Measurements from ENCODE around the gene NAA38.

The NAA38 gene

DNA sequence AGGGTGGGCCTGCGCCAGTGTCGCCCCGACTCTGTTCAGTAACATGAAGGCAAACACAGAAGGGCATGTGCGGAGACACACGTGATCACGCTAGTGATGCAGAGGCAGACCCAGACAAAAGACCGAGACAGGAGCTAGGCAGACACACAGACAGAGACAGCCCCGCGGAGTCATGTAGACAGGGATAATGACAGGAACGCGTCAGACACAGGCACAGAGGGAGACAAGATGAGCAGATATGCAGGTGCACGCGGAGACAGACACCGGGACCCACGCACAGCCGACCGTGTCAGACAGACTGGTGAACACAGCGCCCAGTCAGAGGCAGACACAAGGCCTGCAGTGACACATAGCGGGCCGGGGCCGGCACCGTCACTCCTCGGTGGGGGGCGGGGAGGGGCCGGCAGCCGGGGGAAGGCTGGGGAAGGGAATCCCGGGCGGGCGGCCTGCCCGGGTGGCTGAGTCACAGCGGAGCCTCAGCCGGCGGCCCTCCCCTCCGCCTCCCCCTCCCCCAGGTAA is 15.9 kb downstream of the NAA38 start (continued):
- TF ChIP-seq, protein P1, sequence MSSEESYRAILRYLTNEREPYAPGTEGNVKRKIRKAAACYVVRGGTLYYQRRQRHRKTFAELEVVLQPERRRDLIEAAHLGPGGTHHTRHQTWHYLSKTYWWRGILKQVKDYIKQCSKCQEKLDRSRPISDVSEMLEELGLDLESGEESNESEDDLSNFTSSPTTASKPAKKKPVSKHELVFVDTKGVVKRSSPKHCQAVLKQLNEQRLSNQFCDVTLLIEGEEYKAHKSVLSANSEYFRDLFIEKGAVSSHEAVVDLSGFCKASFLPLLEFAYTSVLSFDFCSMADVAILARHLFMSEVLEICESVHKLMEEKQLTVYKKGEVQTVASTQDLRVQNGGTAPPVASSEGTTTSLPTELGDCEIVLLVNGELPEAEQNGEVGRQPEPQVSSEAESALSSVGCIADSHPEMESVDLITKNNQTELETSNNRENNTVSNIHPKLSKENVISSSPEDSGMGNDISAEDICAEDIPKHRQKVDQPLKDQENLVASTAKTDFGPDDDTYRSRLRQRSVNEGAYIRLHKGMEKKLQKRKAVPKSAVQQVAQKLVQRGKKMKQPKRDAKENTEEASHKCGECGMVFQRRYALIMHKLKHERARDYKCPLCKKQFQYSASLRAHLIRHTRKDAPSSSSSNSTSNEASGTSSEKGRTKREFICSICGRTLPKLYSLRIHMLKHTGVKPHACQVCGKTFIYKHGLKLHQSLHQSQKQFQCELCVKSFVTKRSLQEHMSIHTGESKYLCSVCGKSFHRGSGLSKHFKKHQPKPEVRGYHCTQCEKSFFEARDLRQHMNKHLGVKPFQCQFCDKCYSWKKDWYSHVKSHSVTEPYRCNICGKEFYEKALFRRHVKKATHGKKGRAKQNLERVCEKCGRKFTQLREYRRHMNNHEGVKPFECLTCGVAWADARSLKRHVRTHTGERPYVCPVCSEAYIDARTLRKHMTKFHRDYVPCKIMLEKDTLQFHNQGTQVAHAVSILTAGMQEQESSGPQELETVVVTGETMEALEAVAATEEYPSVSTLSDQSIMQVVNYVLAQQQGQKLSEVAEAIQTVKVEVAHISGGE (tag by site-specific recombination; conservative IDR thresholded peaks at IDR 0.05; ENCODE audit: low read depth): peak; percentile 67
- TF ChIP-seq OVOL3 (tag by site-specific recombination; IDR thresholded peaks at IDR 0.05) (0 out of 2 replicates have a peak, but pooled peaks have one; percentile 41), ZNF24 (tag by site-specific recombination; IDR thresholded peaks at IDR 0.05) (peak; percentile 27; the same call in 1 of the 2 replicates), KLF16 (tag by site-specific recombination; IDR thresholded peaks at IDR 0.05) (peak; percentile 63), ZBTB20 (tag by site-specific recombination; IDR thresholded peaks at IDR 0.05) (no peak), GLIS1 (tag by site-specific recombination; IDR thresholded peaks at IDR 0.05) (peak; percentile 96), ZFHX2 (tag by site-specific recombination; conservative IDR thresholded peaks at IDR 0.05) (no peak), ZBTB48 (tag by site-specific recombination; IDR thresholded peaks at IDR 0.05) (0 out of 2 replicates have a peak, but pooled peaks have one; percentile 35), KLF8 (tag by site-specific recombination; IDR thresholded peaks at IDR 0.05) (peak; percentile 44; the same call in 1 of the 2 replicates)
- TF ChIP-seq, protein P2, sequence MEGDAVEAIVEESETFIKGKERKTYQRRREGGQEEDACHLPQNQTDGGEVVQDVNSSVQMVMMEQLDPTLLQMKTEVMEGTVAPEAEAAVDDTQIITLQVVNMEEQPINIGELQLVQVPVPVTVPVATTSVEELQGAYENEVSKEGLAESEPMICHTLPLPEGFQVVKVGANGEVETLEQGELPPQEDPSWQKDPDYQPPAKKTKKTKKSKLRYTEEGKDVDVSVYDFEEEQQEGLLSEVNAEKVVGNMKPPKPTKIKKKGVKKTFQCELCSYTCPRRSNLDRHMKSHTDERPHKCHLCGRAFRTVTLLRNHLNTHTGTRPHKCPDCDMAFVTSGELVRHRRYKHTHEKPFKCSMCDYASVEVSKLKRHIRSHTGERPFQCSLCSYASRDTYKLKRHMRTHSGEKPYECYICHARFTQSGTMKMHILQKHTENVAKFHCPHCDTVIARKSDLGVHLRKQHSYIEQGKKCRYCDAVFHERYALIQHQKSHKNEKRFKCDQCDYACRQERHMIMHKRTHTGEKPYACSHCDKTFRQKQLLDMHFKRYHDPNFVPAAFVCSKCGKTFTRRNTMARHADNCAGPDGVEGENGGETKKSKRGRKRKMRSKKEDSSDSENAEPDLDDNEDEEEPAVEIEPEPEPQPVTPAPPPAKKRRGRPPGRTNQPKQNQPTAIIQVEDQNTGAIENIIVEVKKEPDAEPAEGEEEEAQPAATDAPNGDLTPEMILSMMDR (tag by site-specific recombination; IDR thresholded peaks at IDR 0.05): peak; percentile 78
- TF ChIP-seq, protein P3, sequence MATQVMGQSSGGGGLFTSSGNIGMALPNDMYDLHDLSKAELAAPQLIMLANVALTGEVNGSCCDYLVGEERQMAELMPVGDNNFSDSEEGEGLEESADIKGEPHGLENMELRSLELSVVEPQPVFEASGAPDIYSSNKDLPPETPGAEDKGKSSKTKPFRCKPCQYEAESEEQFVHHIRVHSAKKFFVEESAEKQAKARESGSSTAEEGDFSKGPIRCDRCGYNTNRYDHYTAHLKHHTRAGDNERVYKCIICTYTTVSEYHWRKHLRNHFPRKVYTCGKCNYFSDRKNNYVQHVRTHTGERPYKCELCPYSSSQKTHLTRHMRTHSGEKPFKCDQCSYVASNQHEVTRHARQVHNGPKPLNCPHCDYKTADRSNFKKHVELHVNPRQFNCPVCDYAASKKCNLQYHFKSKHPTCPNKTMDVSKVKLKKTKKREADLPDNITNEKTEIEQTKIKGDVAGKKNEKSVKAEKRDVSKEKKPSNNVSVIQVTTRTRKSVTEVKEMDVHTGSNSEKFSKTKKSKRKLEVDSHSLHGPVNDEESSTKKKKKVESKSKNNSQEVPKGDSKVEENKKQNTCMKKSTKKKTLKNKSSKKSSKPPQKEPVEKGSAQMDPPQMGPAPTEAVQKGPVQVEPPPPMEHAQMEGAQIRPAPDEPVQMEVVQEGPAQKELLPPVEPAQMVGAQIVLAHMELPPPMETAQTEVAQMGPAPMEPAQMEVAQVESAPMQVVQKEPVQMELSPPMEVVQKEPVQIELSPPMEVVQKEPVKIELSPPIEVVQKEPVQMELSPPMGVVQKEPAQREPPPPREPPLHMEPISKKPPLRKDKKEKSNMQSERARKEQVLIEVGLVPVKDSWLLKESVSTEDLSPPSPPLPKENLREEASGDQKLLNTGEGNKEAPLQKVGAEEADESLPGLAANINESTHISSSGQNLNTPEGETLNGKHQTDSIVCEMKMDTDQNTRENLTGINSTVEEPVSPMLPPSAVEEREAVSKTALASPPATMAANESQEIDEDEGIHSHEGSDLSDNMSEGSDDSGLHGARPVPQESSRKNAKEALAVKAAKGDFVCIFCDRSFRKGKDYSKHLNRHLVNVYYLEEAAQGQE (tag by site-specific recombination; IDR thresholded peaks at IDR 0.05): 0 out of 2 replicates have a peak, but pooled peaks have one; percentile 30
- TF ChIP-seq, protein P4, sequence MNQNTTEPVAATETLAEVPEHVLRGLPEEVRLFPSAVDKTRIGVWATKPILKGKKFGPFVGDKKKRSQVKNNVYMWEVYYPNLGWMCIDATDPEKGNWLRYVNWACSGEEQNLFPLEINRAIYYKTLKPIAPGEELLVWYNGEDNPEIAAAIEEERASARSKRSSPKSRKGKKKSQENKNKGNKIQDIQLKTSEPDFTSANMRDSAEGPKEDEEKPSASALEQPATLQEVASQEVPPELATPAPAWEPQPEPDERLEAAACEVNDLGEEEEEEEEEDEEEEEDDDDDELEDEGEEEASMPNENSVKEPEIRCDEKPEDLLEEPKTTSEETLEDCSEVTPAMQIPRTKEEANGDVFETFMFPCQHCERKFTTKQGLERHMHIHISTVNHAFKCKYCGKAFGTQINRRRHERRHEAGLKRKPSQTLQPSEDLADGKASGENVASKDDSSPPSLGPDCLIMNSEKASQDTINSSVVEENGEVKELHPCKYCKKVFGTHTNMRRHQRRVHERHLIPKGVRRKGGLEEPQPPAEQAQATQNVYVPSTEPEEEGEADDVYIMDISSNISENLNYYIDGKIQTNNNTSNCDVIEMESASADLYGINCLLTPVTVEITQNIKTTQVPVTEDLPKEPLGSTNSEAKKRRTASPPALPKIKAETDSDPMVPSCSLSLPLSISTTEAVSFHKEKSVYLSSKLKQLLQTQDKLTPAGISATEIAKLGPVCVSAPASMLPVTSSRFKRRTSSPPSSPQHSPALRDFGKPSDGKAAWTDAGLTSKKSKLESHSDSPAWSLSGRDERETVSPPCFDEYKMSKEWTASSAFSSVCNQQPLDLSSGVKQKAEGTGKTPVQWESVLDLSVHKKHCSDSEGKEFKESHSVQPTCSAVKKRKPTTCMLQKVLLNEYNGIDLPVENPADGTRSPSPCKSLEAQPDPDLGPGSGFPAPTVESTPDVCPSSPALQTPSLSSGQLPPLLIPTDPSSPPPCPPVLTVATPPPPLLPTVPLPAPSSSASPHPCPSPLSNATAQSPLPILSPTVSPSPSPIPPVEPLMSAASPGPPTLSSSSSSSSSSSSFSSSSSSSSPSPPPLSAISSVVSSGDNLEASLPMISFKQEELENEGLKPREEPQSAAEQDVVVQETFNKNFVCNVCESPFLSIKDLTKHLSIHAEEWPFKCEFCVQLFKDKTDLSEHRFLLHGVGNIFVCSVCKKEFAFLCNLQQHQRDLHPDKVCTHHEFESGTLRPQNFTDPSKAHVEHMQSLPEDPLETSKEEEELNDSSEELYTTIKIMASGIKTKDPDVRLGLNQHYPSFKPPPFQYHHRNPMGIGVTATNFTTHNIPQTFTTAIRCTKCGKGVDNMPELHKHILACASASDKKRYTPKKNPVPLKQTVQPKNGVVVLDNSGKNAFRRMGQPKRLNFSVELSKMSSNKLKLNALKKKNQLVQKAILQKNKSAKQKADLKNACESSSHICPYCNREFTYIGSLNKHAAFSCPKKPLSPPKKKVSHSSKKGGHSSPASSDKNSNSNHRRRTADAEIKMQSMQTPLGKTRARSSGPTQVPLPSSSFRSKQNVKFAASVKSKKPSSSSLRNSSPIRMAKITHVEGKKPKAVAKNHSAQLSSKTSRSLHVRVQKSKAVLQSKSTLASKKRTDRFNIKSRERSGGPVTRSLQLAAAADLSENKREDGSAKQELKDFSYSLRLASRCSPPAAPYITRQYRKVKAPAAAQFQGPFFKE (tag by site-specific recombination; IDR thresholded peaks at IDR 0.05; ENCODE audit: borderline replicate concordance): peak; percentile 67; the same call in 1 of the 2 replicates

All from HEK293 (cell line).